WTC11 (cell line): ENCODE results near the gene ADAP1.

Experiments
- CREM ChIP-seq: sonication (generic); formaldehyde crosslinking; IDR thresholded peaks from 2 replicates; pipeline ENCODE4 v1.8.1; 2022; ENCODE audit warnings: mild to moderate bottlenecking, missing genetic modification reagents, moderate library complexity
- CTCF ChIP-seq: fragments of 200-600 bp; IDR thresholded peaks from 2 replicates; pipeline ENCODE4 v1.8.0; 2022; ENCODE audit warnings: antibody characterized with exemption
- E2F1 ChIP-seq: sonication (generic); formaldehyde crosslinking; IDR thresholded peaks from 2 replicates; pipeline ENCODE4 v1.8.0; 2022; ENCODE audit warnings: mild to moderate bottlenecking, missing genetic modification reagents
- GRHL2 ChIP-seq: fragments of 250-450 bp; sonication (Bioruptor Pico); IDR thresholded peaks from 2 replicates; pipeline ENCODE4 v1.8.0; 2022; ENCODE audit warnings: mild to moderate bottlenecking, moderate library complexity; ENCODE audit not compliant: insufficient replicate concordance, severe bottlenecking
- HMGXB4 ChIP-seq: sonication (generic); formaldehyde crosslinking; IDR thresholded peaks from 2 replicates; pipeline ENCODE4 v1.8.1; 2023; ENCODE audit warnings: mild to moderate bottlenecking, moderate library complexity, missing genetic modification reagents
- IRF1 ChIP-seq: sonication (generic); formaldehyde crosslinking; IDR thresholded peaks from 2 replicates; pipeline ENCODE4 v1.8.0; 2023; ENCODE audit warnings: missing genetic modification reagents
- MAX ChIP-seq: sonication (generic); formaldehyde crosslinking; IDR thresholded peaks from 2 replicates; pipeline ENCODE4 v1.8.0; 2022; ENCODE audit warnings: mild to moderate bottlenecking, missing genetic modification reagents
- NFYB ChIP-seq: sonication (generic); formaldehyde crosslinking; conservative IDR thresholded peaks from 2 replicates; pipeline ENCODE4 v1.8.0; 2022; ENCODE audit warnings: low read depth, missing genetic modification reagents
- NR1H2 ChIP-seq: sonication (generic); formaldehyde crosslinking; IDR thresholded peaks from 2 replicates; pipeline ENCODE4 v1.9.0; 2021; ENCODE audit warnings: mild to moderate bottlenecking, moderate library complexity, missing genetic modification reagents
- NR2C2 ChIP-seq: sonication (generic); formaldehyde crosslinking; IDR thresholded peaks from 2 replicates; pipeline ENCODE4 v1.8.0; 2022; ENCODE audit warnings: mild to moderate bottlenecking, missing genetic modification reagents
- PREB ChIP-seq: sonication (generic); formaldehyde crosslinking; IDR thresholded peaks from 2 replicates; pipeline ENCODE4 v1.8.1; 2022; ENCODE audit warnings: mild to moderate bottlenecking, missing genetic modification reagents, moderate library complexity, borderline replicate concordance
- TEAD4 ChIP-seq: sonication (generic); formaldehyde crosslinking; IDR thresholded peaks from 2 replicates; pipeline ENCODE4 v1.8.0; 2022; ENCODE audit warnings: mild to moderate bottlenecking, missing genetic modification reagents
- USF1 ChIP-seq: sonication (generic); formaldehyde crosslinking; IDR thresholded peaks from 2 replicates; pipeline ENCODE4 v1.8.0; 2022; ENCODE audit warnings: mild to moderate bottlenecking, missing genetic modification reagents
- ZNF121 ChIP-seq: sonication (generic); formaldehyde crosslinking; IDR thresholded peaks from 2 replicates; pipeline ENCODE4 v1.8.0; 2023; ENCODE audit warnings: missing genetic modification reagents

- TF ChIP-seq MAX (CRISPR knock-in tag) (no peak), CTCF (no peak), IRF1 (CRISPR knock-in tag) (no peak), TEAD4 (CRISPR knock-in tag) (no peak), E2F1 (CRISPR knock-in tag) (no peak), NFYB (CRISPR knock-in tag) (no peak), USF1 (CRISPR knock-in tag) (no peak), ZNF121 (no peak), NR2C2 (CRISPR knock-in tag) (no peak), CREM (CRISPR knock-in tag) (no peak), NR1H2 (CRISPR knock-in tag) (no peak), HMGXB4 (CRISPR knock-in tag) (no peak), GRHL2 (CRISPR knock-in tag) (no peak), PREB (no peak)
These were observed 18.3 kb upstream of the ADAP1 start for GRCh38 chr7:972676-973309.
